OCI-LY7 (cell line): ENCODE results near the gene MTFP1. TPM values are rescaled to one million over a fixed set of nuclear protein-coding genes. Genes with fewer than 3 reads are reported as not detected.

Experiments used
- BruUV-seq: library from RNA; stranded (reverse); fragments of 400-500 nt; replicated peaks from 2 replicates; lab custom pipeline; 2021; lab: Mats Ljungman, UMichigan
- CTCF ChIA-PET: fragments of 300-600 bp; sonication (Branson Sonifier 250); formaldehyde crosslinking; loops from one replicate; lab custom pipeline; 2022; ENCODE audit warnings: antibody characterized with exemption; ENCODE audit not compliant: unreplicated experiment; lab: Charles Lee
- POLR2A ChIA-PET: fragments of 300-600 bp; sonication (Branson Sonifier 250); formaldehyde crosslinking; loops from one replicate; lab custom pipeline; 2022; ENCODE audit warnings: antibody characterized with exemption; lab: Charles Lee
- DNase-seq: peaks from one replicate; pipeline ENCODE4 v3.0.0-alpha.2; 2015; ENCODE audit warnings: low spot score
- H2AFZ ChIP-seq: fragments of 200-600 bp; sonication (generic), shearing (Covaris generic); 2 replicates; pipeline ENCODE4 v1.6.1; 2014; ENCODE audit warnings: mild to moderate bottlenecking, antibody characterized with exemption, low read length, moderate library complexity
- H3K27ac ChIP-seq: fragments of 200-600 bp; sonication (generic); 2 replicates; pipeline ENCODE4 v1.5.1; 2014; ENCODE audit warnings: mixed run types, low read depth, mild to moderate bottlenecking, moderate library complexity, low read length, inconsistent platforms; ENCODE audit not compliant: poor library complexity, severe bottlenecking
- H3K36me3 ChIP-seq: fragments of 200-600 bp; sonication (generic); 2 replicates; pipeline ENCODE4 v1.6.1; 2014; ENCODE audit warnings: mild to moderate bottlenecking, antibody characterized with exemption, low read length, moderate library complexity, mixed read lengths; ENCODE audit not compliant: insufficient read depth
- H3K4me1 ChIP-seq: fragments of 200-600 bp; sonication (generic); 2 replicates; pipeline ENCODE4 v1.5.1; 2014; ENCODE audit warnings: mild to moderate bottlenecking, low read length; ENCODE audit not compliant: insufficient read depth, poor library complexity, severe bottlenecking
- H3K4me2 ChIP-seq: fragments of 200-600 bp; sonication (generic); 2 replicates; pipeline ENCODE4 v1.6.1; 2014; ENCODE audit warnings: mild to moderate bottlenecking, low read length
- H3K4me3 ChIP-seq: fragments of 200-600 bp; sonication (generic); 2 replicates; pipeline ENCODE4 v1.5.1; 2014; ENCODE audit warnings: mild to moderate bottlenecking, low read depth, low read length; ENCODE audit not compliant: poor library complexity, severe bottlenecking
- H3K79me2 ChIP-seq: fragments of 200-600 bp; sonication (generic); 2 replicates; pipeline ENCODE4 v1.6.1; 2016; ENCODE audit warnings: low read depth, mild to moderate bottlenecking, low read length, moderate library complexity, mixed read lengths; ENCODE audit not compliant: insufficient read depth
- H3K9me2 ChIP-seq: fragments of 200-600 bp; sonication (generic); 2 replicates; pipeline ENCODE4 v1.6.1; 2016; ENCODE audit warnings: mild to moderate bottlenecking, low read length, mixed read lengths; ENCODE audit not compliant: insufficient read depth
- H3K9me3 ChIP-seq: fragments of 200-600 bp; sonication (generic); 2 replicates; pipeline ENCODE4 v1.6.1; 2014; ENCODE audit warnings: mild to moderate bottlenecking, mixed run types, low read length, mixed read lengths
- H4K20me1 ChIP-seq: fragments of 200-600 bp; sonication (generic); 2 replicates; pipeline ENCODE4 v1.6.1; 2014; ENCODE audit warnings: mild to moderate bottlenecking, antibody characterized with exemption, low read length, moderate library complexity, mixed read lengths; ENCODE audit not compliant: insufficient read depth
- CTCF ChIP-seq: fragments of 200-600 bp; sonication (generic); conservative IDR thresholded peaks from 2 replicates; pipeline ENCODE4 v1.5.1; 2014; ENCODE audit warnings: mild to moderate bottlenecking, antibody characterized with exemption, low read length, moderate library complexity, mixed read lengths
- EZH2phosphoT487 ChIP-seq: fragments of 200-600 bp; sonication (generic); IDR thresholded peaks from 2 replicates; pipeline ENCODE4 v1.6.1; 2018; ENCODE audit warnings: low read depth, borderline replicate concordance, mild to moderate bottlenecking, mixed run types, antibody characterized with exemption, low read length, moderate library complexity, mixed read lengths
- intact Hi-C: fragments of 100-400 bp; cut with micrococcal nuclease; formaldehyde crosslinking; loops from one replicate; pipeline ENCODE4 v1.10.0; 2022; ENCODE audit not compliant: unreplicated experiment
- total RNA-seq, 2 experiments: library from RNA; depleted of rRNA in 1 of 2; stranded (reverse); fragments of >200 nt in 1 of 2; shearing (Covaris generic) in 1 of 2; gene quantifications; 2 replicates each; pipeline ENCODE4 v1.2.3, GENCODE V29; 2014 to 2022

MTFP1 gene
- total RNA-seq, 2 experiments from 2014 or later, result 81.9 to 83.2 TPM

GRCh38 chr22:30472994-30473720, 47.6 kb downstream of the MTFP1 start:
- no peak for DNase-seq
- intact Hi-C loops, result no loop called here
- ChIA-PET POLR2A (interaction anchor here (0.6 kb wide), 1 partner anchor 261 kb away, joined by 3 read pairs; no protein-coding TSS in a partner anchor), CTCF (interaction anchor here (0.9 kb wide), 1 partner anchor 24 kb away, joined by 3 read pairs; no protein-coding TSS in a partner anchor)
- Histone ChIP-seq H2AFZ (no peak overlapping the region), H3K9me2 (no peaks in the 10 kb centered on the region), H3K9me3 (no peaks in the 10 kb centered on the region), H3K36me3 (no peaks in the 10 kb centered on the region), H3K27ac (no peak overlapping the region), H4K20me1 (no peaks in the 10 kb centered on the region), H3K4me2 (no peak overlapping the region), H3K4me1 (no peaks in the 10 kb centered on the region), H3K79me2 (no peaks in the 10 kb centered on the region), H3K4me3 (no peak overlapping the region)
- TF ChIP-seq CTCF, result no peak
- TF ChIP-seq EZH2phosphoT487, result no peak
- BruUV-seq, result no TSS peak

GRCh38 chr22:30474121-30474520, 48.6 kb downstream of the MTFP1 start:
- Histone ChIP-seq H2AFZ (no peak overlapping the region), H4K20me1 (no peaks in the 10 kb centered on the region), H3K27ac (no peak overlapping the region), H3K79me2 (no peaks in the 10 kb centered on the region), H3K4me1 (no peaks in the 10 kb centered on the region), H3K36me3 (no peaks in the 10 kb centered on the region), H3K9me3 (no peaks in the 10 kb centered on the region), H3K9me2 (no peaks in the 10 kb centered on the region), H3K4me2 (no peak overlapping the region), H3K4me3 (no peak overlapping the region)
- POLR2A ChIA-PET, result no interaction called here
- CTCF ChIA-PET, result interaction anchor here (0.9 kb wide), 1 partner anchor 25 kb away, joined by 3 read pairs; no protein-coding TSS in a partner anchor
- no peak for DNase-seq
- no peak for TF ChIP-seq CTCF
- no peak for TF ChIP-seq EZH2phosphoT487
- intact Hi-C loops, result no loop called here
- no TSS peak for BruUV-seq
